ENCODE measurements around the gene SH2D4B. TPM values are rescaled to one million over a fixed set of nuclear protein-coding genes. Genes with fewer than 3 reads are reported as not detected.

SH2D4B gene
- total RNA-seq, 2 donors from 2014 or later: 0.12 TPM; not detected in 1

DNA sequence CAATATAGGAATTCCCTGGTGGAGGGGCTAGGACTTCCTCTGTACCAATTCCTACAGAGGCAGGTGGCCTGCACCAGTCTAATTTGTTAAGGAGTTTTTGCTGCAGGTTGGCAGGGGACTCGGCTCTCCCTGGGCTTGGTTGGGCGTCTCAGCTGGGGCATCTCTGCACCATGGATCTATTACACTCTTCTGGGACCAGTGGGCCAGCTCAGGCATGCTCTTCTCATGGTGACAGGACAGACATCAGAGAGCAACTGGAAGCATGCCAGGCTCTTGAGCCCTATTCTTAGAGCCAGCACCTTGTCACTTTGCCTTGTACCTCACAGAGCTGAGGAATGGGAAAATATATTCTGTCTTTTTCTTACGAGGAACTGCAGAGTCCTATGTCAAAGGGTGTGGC is 74.6 kb downstream of the SH2D4B start:
- TF ChIP-seq, protein P1, sequence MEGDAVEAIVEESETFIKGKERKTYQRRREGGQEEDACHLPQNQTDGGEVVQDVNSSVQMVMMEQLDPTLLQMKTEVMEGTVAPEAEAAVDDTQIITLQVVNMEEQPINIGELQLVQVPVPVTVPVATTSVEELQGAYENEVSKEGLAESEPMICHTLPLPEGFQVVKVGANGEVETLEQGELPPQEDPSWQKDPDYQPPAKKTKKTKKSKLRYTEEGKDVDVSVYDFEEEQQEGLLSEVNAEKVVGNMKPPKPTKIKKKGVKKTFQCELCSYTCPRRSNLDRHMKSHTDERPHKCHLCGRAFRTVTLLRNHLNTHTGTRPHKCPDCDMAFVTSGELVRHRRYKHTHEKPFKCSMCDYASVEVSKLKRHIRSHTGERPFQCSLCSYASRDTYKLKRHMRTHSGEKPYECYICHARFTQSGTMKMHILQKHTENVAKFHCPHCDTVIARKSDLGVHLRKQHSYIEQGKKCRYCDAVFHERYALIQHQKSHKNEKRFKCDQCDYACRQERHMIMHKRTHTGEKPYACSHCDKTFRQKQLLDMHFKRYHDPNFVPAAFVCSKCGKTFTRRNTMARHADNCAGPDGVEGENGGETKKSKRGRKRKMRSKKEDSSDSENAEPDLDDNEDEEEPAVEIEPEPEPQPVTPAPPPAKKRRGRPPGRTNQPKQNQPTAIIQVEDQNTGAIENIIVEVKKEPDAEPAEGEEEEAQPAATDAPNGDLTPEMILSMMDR (IDR thresholded peaks at IDR 0.05): no peak
- no peak for DNase-seq (ENCODE audit: low spot score)
- no peaks in the 10 kb centered on the region for H3K36me3 ChIP-seq
- no peak overlapping the region for H3K27ac ChIP-seq
- no peaks in the 10 kb centered on the region for H3K27me3 ChIP-seq
- no peaks in the 10 kb centered on the region for H3K9me3 ChIP-seq
- H3K4me3 ChIP-seq: no peak overlapping the region
- no peaks in the 10 kb centered on the region for H3K4me1 ChIP-seq

DNA sequence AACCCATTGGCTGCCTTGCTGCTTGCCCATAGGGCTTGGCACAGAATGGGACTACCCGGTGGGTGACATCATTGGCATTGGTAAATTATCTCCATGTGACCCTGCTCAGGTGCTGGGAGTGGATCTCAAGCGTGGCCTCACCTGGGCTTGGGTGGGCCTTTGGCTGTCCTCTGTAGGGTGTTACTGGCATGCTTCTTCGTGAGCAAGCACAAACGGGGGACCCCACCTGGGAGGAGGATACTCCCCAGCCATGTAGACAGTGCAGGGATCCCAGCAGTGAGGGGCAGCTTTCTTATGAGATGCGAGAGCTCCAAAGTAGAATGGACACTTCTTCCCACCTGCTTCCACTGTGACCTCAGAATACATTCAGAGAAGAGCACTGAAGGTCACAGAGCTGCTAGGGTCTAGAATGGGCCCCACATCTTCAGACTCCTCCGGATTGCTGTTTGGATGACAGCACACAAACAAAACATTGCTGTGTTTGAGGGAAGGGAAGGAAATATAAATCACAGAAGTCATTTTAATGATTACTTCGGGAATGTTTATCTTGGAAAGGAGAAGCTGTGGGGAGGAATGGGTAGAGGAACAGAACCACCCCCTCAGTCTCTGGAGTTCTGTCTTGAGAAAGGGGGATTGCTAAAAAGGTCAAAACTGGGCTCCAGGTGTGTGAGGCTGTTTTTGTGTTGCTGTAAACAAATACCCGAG is 75.9 kb downstream of the SH2D4B start:
- TF ChIP-seq, protein P1 (IDR thresholded peaks at IDR 0.05): no peak
- Histone ChIP-seq H3K9me3 (no peaks in the 10 kb centered on the region), H3K4me3 (no peak overlapping the region), H3K4me1 (no peaks in the 10 kb centered on the region), H3K27ac (no peak overlapping the region), H3K27me3 (no peaks in the 10 kb centered on the region), H3K36me3 (no peaks in the 10 kb centered on the region)
- DNase-seq (ENCODE audit: low spot score): no peak

DNA sequence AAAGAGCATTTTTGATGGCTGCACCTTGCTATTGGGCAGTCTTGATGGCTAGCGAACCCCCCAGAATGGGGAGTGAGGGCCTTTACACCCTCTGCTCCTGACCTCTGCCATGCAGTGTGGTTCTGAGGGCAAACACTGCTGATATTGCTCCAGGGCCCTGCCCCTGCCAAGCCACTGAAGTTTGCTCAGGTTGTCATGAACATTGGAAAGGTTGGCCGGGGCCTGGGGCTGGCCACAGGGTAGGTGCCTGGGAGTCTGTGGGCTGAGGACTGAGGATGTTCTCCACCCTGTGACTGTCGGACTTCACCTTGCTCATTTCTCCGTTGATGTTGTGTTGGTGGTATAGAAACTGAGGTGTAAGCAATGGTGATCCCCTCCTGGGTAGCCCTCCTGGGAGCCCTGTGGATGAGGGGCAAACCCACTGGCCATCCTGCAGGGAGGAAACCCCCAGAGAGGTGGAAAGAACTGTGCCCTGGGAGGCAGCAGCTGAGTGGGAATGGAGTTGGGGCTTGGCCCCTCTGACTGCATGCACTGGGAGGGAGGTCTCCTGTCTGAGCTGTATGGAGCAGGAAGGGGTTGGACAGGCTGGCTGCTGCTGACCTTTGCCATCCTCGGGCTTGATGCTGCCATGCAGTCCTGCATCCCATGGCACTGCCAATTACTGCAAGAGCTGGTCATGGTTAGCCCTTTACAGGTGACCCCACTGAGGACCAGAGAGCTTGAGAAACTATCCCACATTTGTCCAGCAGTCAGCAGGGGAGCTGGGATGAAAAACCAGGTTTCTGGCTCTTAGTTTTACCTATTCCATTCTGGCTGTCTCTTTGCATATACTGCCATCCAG is 77.1 kb downstream of the SH2D4B start:
- H3K36me3 ChIP-seq: no peaks in the 10 kb centered on the region
- DNase-seq (ENCODE audit: low spot score): no peak
- H3K4me1 ChIP-seq: no peaks in the 10 kb centered on the region
- TF ChIP-seq, protein P1 (IDR thresholded peaks at IDR 0.05): no peak
- H3K27me3 ChIP-seq: no peaks in the 10 kb centered on the region
- H3K9me3 ChIP-seq: no peaks in the 10 kb centered on the region
- no peak overlapping the region for H3K27ac ChIP-seq
- H3K4me3 ChIP-seq: no peak overlapping the region

DNA sequence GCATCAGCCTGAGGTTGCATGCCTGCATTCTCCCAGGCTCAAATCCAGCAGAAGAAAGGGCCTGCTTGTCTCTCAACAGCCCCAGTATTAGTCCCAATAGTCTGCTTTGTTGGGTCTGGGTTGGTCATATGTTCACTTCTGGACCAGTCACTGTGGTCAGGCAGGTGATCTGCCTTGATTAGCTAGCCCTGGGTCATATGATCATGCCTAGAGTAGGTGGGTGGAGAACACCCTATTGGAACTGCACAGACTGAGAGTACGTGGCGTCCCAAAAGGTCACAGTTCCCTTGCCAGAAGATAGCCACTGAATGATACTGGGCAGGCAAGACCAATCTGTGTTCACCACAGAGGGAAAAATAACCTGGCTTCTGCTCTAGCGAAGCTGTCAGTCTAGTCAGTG is 80.1 kb downstream of the SH2D4B start:
- Histone ChIP-seq H3K4me1 (no peaks in the 10 kb centered on the region), H3K9me3 (no peaks in the 10 kb centered on the region), H3K27me3 (no peaks in the 10 kb centered on the region), H3K4me3 (no peak overlapping the region), H3K27ac (no peak overlapping the region), H3K36me3 (no peaks in the 10 kb centered on the region)
- no peak for DNase-seq (ENCODE audit: low spot score)
- TF ChIP-seq, protein P1 (IDR thresholded peaks at IDR 0.05): no peak

DNA sequence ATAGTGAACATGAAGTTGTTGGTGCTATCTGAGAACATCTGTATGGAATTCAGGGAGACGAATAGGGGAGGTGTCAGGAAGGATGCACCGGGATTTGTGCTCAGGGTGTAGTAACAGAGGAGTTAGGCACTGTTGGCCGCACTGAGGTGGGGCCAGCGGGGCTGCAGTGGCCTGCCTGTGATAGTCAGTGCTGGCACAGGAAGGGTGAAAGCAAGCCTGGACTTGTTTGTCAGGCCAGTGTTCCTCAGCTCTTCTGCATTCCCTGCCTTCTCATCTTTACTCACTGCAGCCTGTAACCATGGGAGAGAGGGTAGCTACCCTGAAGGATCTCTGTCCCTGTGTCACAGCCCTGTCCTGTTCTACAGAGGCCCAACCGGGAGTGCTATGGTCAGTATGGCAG is 81.3 kb downstream of the SH2D4B start:
- Histone ChIP-seq H3K4me1 (no peaks in the 10 kb centered on the region), H3K4me3 (no peak overlapping the region), H3K27ac (no peak overlapping the region), H3K36me3 (no peaks in the 10 kb centered on the region), H3K9me3 (no peaks in the 10 kb centered on the region), H3K27me3 (no peaks in the 10 kb centered on the region)
- no peak for DNase-seq (ENCODE audit: low spot score)
- TF ChIP-seq, protein P1 (IDR thresholded peaks at IDR 0.05): no peak

All from right atrium auricular region (tissue), 2 donors.